GM18870 (cell line): ENCODE data around the gene FRS3.
"Not testable (repeated sequence)": the region's sequence is repeated elsewhere in the genome, so short reads cannot be mapped to it uniquely, and the experiment has no call there.

Experiments used
- ATAC-seq: cut with Tn5 transposase; IDR thresholded peaks from one replicate; pipeline ENCODE4 v1.9.1; 2021; ENCODE audit warnings: moderate library complexity; ENCODE audit not compliant: unreplicated experiment

Gene FRS3

GRCh38 chr6:41779788-41780550, at the start of gene FRS3:
TSS of gene FRS3 (minus strand) at chr6:41779900. CDS start at chr6:41776987, 2,913 bp downstream.
- ATAC-seq = peak; percentile 90

GRCh38 chr6:41826343-41827022, 46.8 kb upstream of the FRS3 start:
- no peak for ATAC-seq

GRCh38 chr6:41824571-41825569, 45.2 kb upstream of the FRS3 start:
- no peak for ATAC-seq

GRCh38 chr6:41823178-41823577, 43.5 kb upstream of the FRS3 start:
- ATAC-seq = no peak

GRCh38 chr6:41822021-41822420, 42.3 kb upstream of the FRS3 start:
- ATAC-seq = no peak

GRCh38 chr6:41821266-41821665, 41.6 kb upstream of the FRS3 start:
- ATAC-seq = no peak

GRCh38 chr6:41818271-41819054, 38.8 kb upstream of the FRS3 start:
- ATAC-seq = no peak

- no peak for ATAC-seq
Measured at GRCh38 chr6:41815587-41815986, 35.9 kb upstream of the FRS3 start.

- no peak for ATAC-seq
Measured at GRCh38 chr6:41814629-41815028, 34.9 kb upstream of the FRS3 start.

GRCh38 chr6:41813956-41814355, 34.3 kb upstream of the FRS3 start:
- ATAC-seq = no peak

- no peak for ATAC-seq
Measured at GRCh38 chr6:41813469-41813868, 33.8 kb upstream of the FRS3 start.

- ATAC-seq = not testable (repeated sequence)
Measured at GRCh38 chr6:41811946-41812345, 32.2 kb upstream of the FRS3 start.

GRCh38 chr6:41811095-41811494, 31.4 kb upstream of the FRS3 start:
- no peak for ATAC-seq

- ATAC-seq = no peak
Measured at GRCh38 chr6:41805830-41806774, 26.4 kb upstream of the FRS3 start.

- no peak for ATAC-seq
Measured at GRCh38 chr6:41801380-41801779, 21.7 kb upstream of the FRS3 start.

GRCh38 chr6:41799559-41799911, 19.8 kb upstream of the FRS3 start:
- no peak for ATAC-seq

- no peak for ATAC-seq
Measured at GRCh38 chr6:41798901-41799558, 19.3 kb upstream of the FRS3 start.

- ATAC-seq = no peak
Measured at GRCh38 chr6:41796474-41796873, 16.8 kb upstream of the FRS3 start.

- no peak for ATAC-seq
Measured at GRCh38 chr6:41791984-41792383, 12.3 kb upstream of the FRS3 start.
